ENCODE measurements around the gene OGFOD3.
"Not testable (repeated sequence)": the region's sequence is repeated elsewhere in the genome, so short reads cannot be mapped to it uniquely, and the experiment has no call there.

Gene OGFOD3

GRCh38 chr17:82376042-82376730, 42.2 kb downstream of the OGFOD3 start:
- DNase-seq (ENCODE audit: extremely low read depth in 1 of 2, low read depth in 1 of 2): no peak

DNA sequence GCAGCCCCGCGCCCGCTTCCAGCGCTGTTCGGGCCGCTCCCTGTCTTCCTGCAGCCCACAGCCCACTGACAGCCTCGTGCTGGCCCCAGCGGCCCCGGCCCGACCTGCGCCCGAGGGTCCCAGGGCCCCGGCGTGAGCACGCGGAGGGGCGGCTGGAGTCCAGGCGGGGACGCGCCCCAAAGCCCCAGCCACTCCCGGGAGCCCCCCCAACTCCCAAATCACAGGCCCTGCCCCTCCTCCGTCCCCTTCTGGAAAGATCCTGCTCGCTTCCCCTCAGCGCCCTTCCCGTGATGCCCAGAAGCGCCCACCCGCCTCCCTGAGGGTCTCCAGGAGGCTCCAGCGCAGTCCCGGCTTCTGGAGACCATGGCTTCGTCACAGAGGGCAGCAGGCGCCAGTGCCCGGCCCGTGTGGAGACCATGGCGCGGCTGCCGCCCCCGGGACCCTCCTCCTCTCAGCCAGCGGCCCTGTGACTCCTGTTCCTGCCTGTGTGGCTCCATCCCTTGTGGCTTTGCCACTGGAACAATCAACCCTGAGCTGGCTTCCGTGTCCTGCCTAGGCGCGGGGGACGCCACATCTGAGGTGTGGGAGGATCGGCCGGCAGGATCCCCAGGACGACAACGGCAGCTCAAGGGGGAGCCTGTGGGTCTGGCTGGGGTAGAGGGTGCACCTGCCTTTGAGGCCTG, 42.9 kb downstream of the OGFOD3 start:
- no peak for DNase-seq (ENCODE audit: extremely low read depth in 1 of 2, low read depth in 1 of 2)

- DNase-seq (ENCODE audit: extremely low read depth in 1 of 2, low read depth in 1 of 2): no peak
These were observed 43.6 kb downstream of the OGFOD3 start for GRCh38 chr17:82374626-82375331.

DNA sequence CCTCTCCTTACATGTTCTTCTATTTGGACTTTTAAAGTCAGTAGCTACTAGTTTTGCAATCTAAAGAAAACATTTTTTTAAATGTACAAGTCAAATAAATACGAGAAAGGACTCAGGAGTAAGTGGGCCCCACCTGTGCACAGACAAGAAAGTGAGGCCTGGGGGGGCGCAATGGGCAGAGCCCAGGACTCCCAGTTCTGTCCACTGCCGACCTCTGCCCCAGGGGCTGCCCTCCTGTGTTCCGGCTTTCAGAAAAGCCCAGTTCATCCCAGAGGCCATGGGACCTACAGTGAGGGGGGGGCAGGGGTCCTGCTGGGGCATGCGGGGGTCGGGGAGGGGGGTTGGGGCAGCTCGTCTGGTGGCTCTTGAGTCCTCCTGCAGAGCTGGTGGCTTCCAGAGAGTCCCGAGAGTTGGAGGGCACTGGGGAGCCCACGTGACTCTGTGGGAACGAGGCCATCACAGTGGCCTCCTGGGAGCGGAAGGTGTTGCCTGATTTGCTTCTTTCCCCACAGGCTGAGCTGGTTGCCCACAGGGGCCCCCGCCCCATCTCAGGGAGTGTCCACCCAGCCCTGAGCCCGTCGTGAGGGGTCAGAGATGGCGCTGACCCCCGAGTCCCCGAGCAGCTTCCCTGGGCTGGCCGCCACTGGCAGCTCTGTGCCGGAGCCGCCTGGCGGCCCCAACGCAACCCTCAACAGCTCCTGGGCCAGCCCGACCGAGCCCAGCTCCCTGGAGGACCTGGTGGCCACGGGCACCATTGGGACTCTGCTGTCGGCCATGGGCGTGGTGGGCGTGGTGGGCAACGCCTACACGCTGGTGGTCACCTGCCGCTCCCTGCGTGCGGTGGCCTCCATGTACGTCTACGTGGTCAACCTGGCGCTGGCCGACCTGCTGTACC, 44.4 kb downstream of the OGFOD3 start:
- DNase-seq (ENCODE audit: extremely low read depth in 1 of 2, low read depth in 1 of 2): no peak

GRCh38 chr17:82373072-82373452, 45.3 kb downstream of the OGFOD3 start:
- not testable (repeated sequence) for DNase-seq (ENCODE audit: extremely low read depth in 1 of 2, low read depth in 1 of 2)

- DNase-seq (ENCODE audit: extremely low read depth in 1 of 2, low read depth in 1 of 2): no peak
These were observed 45.9 kb downstream of the OGFOD3 start for GRCh38 chr17:82372249-82373071.

DNA sequence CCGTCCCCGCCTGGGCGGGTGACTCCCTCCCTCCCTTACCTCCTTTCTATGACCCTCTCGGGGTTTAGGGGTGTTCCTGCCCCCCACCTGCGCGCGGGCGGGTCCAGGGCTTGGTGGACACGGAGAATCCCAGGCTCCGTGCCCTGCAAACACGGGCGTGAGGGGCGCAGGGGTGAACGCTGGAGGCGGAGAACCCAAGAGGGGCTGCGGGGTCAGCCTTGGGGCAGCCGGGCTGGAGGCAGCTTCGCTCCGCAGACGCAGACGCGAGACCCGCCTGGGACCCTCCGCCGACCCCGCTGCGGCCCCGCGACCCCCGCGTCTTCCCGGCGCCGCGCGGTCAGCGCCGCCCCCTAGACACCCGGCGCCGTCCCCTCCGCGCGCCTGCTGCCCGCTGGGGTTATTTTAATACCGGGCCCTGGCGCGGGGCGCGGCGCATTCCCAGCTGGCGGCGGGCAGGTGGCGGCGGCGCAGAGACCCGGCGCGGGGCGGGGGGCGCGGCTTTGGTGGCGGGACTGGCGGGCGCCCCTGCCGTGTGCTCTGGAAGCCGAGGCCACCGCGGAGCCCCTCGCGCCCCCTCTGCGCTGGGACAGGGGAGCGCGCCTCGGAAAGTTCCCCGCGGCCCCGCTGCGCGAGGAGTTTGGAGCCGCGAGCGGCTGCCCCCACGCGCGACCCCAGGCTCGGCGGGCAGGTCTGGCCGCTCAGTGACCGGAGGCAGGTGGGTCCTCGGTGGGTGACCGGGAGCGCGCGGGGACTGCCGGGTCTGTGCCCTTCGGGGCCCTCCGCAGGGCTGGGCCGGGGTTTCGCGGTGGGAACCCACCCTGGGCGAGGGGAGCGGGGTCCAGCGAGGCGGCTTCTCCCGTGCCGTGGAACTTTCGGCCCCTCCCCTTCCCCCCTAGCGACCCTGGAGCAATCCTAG, 46.8 kb downstream of the OGFOD3 start, which contains the start of gene UTS2R:
Gene UTS2R (plus strand): TSS at position 433 of the 916 bp plus-strand sequence. CDS start 2,560 bp downstream, outside the sequence.
- DNase-seq (ENCODE audit: extremely low read depth in 1 of 2, low read depth in 1 of 2): no peak

- DNase-seq (ENCODE audit: extremely low read depth in 1 of 2, low read depth in 1 of 2): no peak
These were observed 47.7 kb downstream of the OGFOD3 start for GRCh38 chr17:82370471-82371332.

DNA sequence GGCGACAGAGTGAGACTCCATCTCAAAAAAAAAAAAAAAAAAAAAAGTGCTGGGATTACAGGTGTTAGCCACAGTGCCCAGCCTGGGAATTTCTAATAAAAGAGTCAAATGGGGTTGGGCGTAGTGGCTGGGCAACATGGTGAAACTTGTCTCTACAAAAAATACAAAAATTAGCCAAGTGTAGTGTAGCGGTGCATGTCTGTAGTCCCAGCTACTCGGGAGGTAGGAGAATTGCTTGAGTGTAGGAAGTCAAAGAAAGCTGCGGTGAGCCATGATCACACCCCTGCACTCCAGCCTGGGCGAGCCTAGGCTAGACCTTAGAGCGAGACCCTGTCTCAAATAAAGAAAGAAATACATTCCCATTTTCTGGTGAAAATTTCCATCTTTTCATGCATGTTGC, 49.2 kb downstream of the OGFOD3 start:
- no peak for DNase-seq (ENCODE audit: extremely low read depth in 1 of 2, low read depth in 1 of 2)

DNA sequence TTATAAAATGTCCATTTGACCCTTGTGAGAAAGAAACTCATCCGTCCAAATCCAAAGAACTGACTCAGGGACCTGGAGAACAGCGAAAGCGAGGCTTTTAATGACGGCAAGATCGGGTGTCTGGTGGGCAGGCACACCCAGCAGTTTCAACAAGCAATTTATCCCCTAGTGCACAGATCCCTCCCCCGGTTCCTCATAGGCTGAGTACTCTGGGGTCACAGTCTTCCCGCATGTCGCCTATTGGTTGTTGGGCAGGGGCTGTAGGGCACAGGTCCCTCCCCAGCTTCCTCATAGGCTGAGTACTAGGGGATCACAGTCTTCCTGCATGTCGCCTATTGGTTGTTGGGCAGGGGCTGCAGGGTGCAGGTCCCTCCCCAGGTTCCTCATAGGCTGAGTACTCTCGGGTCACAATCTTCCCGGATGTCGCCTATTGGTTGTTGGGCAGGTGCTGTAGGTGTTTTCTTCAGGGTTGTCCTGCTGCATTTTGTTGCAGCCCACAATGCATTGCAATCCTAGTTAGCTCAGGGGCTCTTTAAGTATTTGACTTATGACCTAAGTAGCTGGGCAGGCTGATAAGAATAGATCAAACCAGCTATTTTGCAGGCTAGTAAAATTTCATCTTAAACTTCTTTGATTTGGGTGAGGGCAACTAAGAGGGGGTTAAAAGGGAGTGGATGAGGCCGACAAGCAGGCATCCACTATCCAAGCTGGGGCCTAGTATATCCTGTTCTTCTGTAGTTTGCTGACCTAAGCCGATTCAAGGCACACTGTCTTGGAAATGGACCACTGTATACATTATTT, 50.5 kb downstream of the OGFOD3 start:
- no peak for DNase-seq (ENCODE audit: extremely low read depth in 1 of 2, low read depth in 1 of 2)

DNA sequence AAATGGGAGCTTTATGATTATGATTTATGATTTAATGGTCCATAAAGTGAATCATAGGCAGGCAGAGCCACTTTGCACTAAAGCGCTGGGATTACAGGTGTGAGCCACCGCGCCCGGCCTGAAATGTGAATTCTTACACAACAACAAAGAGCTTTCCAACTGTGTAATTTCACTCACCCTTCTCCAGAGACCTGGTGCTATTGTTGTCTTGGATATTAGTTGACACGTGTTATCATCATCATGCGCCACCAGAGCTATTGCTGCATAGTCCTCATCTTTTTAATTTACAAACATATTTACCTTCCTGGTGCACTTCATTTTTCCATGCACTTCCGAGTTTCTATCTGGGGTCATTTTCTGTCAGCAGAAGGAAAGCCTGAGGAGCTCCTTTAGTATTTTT, 51.6 kb downstream of the OGFOD3 start:
- no peak for DNase-seq (ENCODE audit: extremely low read depth in 1 of 2, low read depth in 1 of 2)

GRCh38 chr17:82365606-82366295, 52.6 kb downstream of the OGFOD3 start:
- no peak for DNase-seq (ENCODE audit: extremely low read depth in 1 of 2, low read depth in 1 of 2)

GRCh38 chr17:82361885-82362633, 56.3 kb downstream of the OGFOD3 start:
- DNase-seq (ENCODE audit: extremely low read depth in 1 of 2, low read depth in 1 of 2): no peak

DNA sequence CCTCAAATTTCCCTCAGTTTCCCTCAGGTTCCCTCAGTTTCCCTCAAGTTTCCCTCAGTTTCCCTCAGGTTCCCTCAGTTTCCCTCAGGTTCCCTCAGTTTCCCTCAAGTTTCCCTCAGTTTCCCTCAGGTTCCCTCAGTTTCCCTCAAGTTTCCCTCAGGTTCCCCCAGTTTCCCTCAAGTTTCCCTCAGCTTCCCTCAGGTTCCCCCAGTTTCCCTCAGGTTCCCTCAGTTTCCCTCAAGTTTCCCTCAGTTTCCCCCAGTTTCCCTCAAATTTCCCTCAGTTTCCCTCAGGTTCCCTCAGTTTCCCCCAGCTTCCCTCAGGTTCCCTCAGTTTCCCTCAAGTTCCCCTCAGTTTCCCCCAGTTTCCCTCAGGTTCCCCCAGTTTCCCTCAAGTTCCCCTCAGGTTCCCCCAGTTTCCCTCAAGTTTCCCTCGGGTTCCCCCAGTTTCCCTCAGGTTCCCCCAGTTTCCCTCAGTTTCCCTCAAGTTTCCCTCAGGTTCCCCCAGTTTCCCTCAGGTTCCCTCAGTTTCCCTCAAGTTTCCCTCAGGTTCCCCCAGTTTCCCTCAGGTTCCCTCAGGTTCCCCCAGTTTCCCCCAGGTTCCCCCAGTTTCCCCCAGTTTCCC, 58.8 kb downstream of the OGFOD3 start:
- DNase-seq (ENCODE audit: extremely low read depth in 1 of 2, low read depth in 1 of 2): not testable (repeated sequence)

Measured in activated CD8-positive, alpha-beta memory T cell treated with anti-CD3 and anti-CD28 coated beads for 1 hour (primary cell).